ENCODE data around the gene WDR64. TPM values are rescaled to one million over a fixed set of nuclear protein-coding genes. Genes with fewer than 3 reads are reported as not detected.

WDR64 gene
- total and polyA plus RNA-seq, 2 donors (not counting 3 experiments of a cell fraction or from before 2014, with no cell fraction given): not detected

DNA sequence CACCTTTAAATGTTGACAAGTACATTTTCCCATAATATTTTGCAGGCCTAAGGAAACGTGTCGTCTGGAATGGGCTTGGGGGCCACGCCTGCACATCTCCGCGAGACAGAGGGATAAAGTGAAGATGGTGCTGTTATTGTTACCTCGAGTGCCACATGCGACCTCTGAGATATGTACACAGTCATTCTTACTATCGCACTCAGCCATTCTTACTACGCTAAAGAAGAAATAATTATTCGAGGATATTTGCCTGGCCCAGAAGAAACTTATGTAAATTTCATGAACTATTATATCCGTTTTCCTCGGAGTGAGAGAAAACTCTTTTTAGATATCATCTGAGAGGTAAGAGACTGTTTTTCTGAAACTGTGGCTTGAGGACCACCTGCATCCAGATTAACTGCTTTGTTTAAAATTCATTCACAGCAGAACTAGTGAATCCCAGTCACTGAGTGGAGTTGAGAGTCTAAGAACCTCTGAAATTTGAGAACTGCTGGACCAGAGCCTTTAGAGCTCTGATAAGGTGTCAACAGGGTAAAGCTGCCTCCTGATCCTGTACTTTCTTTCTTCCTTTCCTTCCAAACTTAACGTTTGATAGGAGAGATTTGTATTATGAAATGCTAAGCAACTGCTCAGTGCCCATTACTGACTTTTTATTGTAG lies 196.7 kb downstream of the WDR64 start:
- Histone ChIP-seq H3K4me1 (ENCODE audit: control insufficient read depth, extremely low read depth, insufficient read depth, low read length) (peaks cover 12% of the 10 kb centered on the region), H2AFZ (ENCODE audit: low read depth, low read length) (peak overlapping the region; percentile 91), H3K9me1 (replicated peaks; ENCODE audit: control insufficient read depth, extremely low read depth, insufficient read depth, low read length) (no peaks in the 10 kb centered on the region), H3K9me3 (replicated peaks; ENCODE audit: control insufficient read depth, insufficient read depth, low read length) (no peaks in the 10 kb centered on the region), H3K4me2 (ENCODE audit: insufficient read depth, low read length) (peak overlapping the region; percentile 85), H4K20me1 (replicated peaks; ENCODE audit: control insufficient read depth, extremely low read depth, insufficient read depth, low read length) (no peaks in the 10 kb centered on the region), H3K36me3 (ENCODE audit: control insufficient read depth in 2 of 2, extremely low read depth in 1 of 2, insufficient read depth in 2 of 2, low read length in 2 of 2) (peaks cover 0 to 5% of the 10 kb centered on the region in 2 experiments), H3K79me2 (ENCODE audit: control insufficient read depth, insufficient read depth, low read length) (peaks cover 11% of the 10 kb centered on the region), H3K27ac (ENCODE audit: insufficient read depth, low read depth, low read length) (peak overlapping the region; percentile 85), H3K4me3 (replicated peaks in 1 of 3; ENCODE audit: insufficient read depth in 1 of 3, low read depth in 1 of 3, low read length in 3 of 3) (peak overlapping the region; percentile 33 to 69 (median 61)), H3K27me3 (ENCODE audit: control insufficient read depth in 2 of 2, insufficient read depth in 2 of 2, low read length in 2 of 2) (peaks cover 2% of the 10 kb centered on the region in 2 experiments), H3K9ac (replicated peaks; ENCODE audit: extremely low read depth, insufficient read depth, low read length) (peak overlapping the region; percentile 79)
- CTCF ChIA-PET: no interaction called here
- intact Hi-C loops (cut with micrococcal nuclease): loop anchor here (1.0 to 5.0 kb wide), 4 partner anchors 208 to 332 kb away; partner anchors contain the start of genes CHML, FH and OPN3
- TF ChIP-seq CTCF (IDR thresholded peaks at IDR 0.05; ENCODE audit: extremely low read depth in 1 of 2, insufficient read depth in 1 of 2, low read depth in 1 of 2, low read length in 2 of 2): no peak
- no peak for TF ChIP-seq POLR2A (IDR thresholded peaks at IDR 0.05; ENCODE audit: low read depth, low read length)
- TF ChIP-seq POLR2AphosphoS5 (IDR thresholded peaks at IDR 0.05; ENCODE audit: insufficient read depth, low read depth, low read length): no peak
- no peak for TF ChIP-seq JUN (IDR thresholded peaks at IDR 0.05; ENCODE audit: borderline replicate concordance, insufficient read depth, insufficient read length, low read depth)
- TF ChIP-seq, protein P1, sequence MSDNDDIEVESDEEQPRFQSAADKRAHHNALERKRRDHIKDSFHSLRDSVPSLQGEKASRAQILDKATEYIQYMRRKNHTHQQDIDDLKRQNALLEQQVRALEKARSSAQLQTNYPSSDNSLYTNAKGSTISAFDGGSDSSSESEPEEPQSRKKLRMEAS (IDR thresholded peaks at IDR 0.05; ENCODE audit: insufficient read depth, insufficient read length): no peak
- TF ChIP-seq GATA2 (IDR thresholded peaks at IDR 0.05; ENCODE audit: insufficient read depth, insufficient read length, low read depth, low read length): no peak
- TF ChIP-seq FOS (IDR thresholded peaks at IDR 0.05; ENCODE audit: borderline replicate concordance, insufficient read depth, low read length): no peak
- no peak for TF ChIP-seq MYC (IDR thresholded peaks at IDR 0.05; ENCODE audit: low read depth, low read length)
- TF ChIP-seq EZH2 (IDR thresholded peaks at IDR 0.05; ENCODE audit: borderline replicate concordance, low read depth, low read length, severe bottlenecking): no peak
- POLR2A ChIA-PET: no interaction called here
- BruUV-seq (replicated peaks): no TSS peak
- dilution Hi-C loops (cut with MboI; ENCODE audit: extremely low pct_ligation_motif_present, low sequenced_read_pairs): no loop called here
- DNase-seq (ENCODE audit: low read depth, low spot score) (no peak), FAIRE-seq (no peak)

Data from endothelial cell of umbilical vein (primary cell).